B cell (primary cell): ENCODE measurements around the gene CHMP1A.

ENCODE experiments used
- EZH2 ChIP-seq: IDR thresholded peaks from 2 replicates; pipeline ENCODE4 v1.6.1; 2012; ENCODE audit warnings: borderline replicate concordance, low read depth, mild to moderate bottlenecking, moderate library complexity, low read length; ENCODE audit not compliant: insufficient read depth, poor library complexity, severe bottlenecking
- TF ChIP-seq, protein P1 (sequence below): fragments of 200-600 bp; IDR thresholded peaks from one replicate; pipeline ENCODE4 v1.8.0; 2022; ENCODE audit warnings: antibody characterized with exemption, mild to moderate bottlenecking

DNA sequence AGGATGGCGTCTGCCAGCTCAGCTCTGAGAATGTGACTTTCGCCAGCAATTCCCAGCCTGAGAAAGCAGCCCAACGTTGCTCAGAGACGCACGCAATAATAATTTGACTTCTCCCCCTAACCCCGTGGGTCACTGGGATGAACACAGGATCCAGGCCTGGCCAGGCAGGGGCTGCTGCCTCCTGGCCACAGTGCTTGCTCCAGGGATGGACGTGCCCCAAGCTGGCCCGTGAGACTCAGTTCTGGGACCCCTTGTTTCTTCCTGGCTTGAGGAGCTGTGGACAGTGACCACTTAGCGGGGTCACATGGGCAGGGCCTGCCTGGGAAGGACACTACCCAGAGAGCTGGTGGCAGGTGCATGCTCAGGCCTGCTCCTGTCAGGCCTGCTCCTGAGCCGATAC lies 57.6 kb downstream of the CHMP1A start:
- TF ChIP-seq, protein P1, sequence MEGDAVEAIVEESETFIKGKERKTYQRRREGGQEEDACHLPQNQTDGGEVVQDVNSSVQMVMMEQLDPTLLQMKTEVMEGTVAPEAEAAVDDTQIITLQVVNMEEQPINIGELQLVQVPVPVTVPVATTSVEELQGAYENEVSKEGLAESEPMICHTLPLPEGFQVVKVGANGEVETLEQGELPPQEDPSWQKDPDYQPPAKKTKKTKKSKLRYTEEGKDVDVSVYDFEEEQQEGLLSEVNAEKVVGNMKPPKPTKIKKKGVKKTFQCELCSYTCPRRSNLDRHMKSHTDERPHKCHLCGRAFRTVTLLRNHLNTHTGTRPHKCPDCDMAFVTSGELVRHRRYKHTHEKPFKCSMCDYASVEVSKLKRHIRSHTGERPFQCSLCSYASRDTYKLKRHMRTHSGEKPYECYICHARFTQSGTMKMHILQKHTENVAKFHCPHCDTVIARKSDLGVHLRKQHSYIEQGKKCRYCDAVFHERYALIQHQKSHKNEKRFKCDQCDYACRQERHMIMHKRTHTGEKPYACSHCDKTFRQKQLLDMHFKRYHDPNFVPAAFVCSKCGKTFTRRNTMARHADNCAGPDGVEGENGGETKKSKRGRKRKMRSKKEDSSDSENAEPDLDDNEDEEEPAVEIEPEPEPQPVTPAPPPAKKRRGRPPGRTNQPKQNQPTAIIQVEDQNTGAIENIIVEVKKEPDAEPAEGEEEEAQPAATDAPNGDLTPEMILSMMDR: no peak
- TF ChIP-seq EZH2: no peak
